Cardiac fibroblast (primary cell): ENCODE results near the gene PNMA1.
A peak's percentile ranks its signal among the peaks of the same experiment; 100 is the strongest.

Source experiments
- DNase-seq, 2 donors: peaks; one replicate each; pipeline versions ENCODE4 v3.0.0 to v3.0.0-alpha.2; 2010; ENCODE audit warnings: low read depth in 2 of 2
- H3K4me3 ChIP-seq, 2 donors: replicated peaks in 1 of 2; 1 replicate in 1 of 2; 2 replicates in 1 of 2; pipeline ENCODE4 v1.5.1; 2011; ENCODE audit warnings: low read depth in 2 of 2, low read length in 2 of 2, mild to moderate bottlenecking in 2 of 2, moderate library complexity in 1 of 2
- CTCF ChIP-seq: IDR thresholded peaks from one replicate; pipeline ENCODE4 v1.5.1; 2011; ENCODE audit warnings: low read depth, mild to moderate bottlenecking, low read length, inconsistent platforms

Gene PNMA1

GRCh38 chr14:73759714-73760597 is 45.8 kb upstream of the PNMA1 start:
- DNase-seq: peak; percentile 99
- TF ChIP-seq CTCF: no peak
- peak overlapping the region; percentile 41 to 82 for H3K4me3 ChIP-seq

- peak; percentile 67 to 81 for DNase-seq
- peak overlapping the region; percentile 78 to 82 for H3K4me3 ChIP-seq
- TF ChIP-seq CTCF: no peak
Measured at GRCh38 chr14:73759183-73759713, 45.1 kb upstream of the PNMA1 start.

- peak; percentile 63 to 68 for DNase-seq
- TF ChIP-seq CTCF: peak; percentile 69
- peak overlapping the region; percentile 78 to 82 for H3K4me3 ChIP-seq
Measured at GRCh38 chr14:73758392-73759182, 44.4 kb upstream of the PNMA1 start.

GRCh38 chr14:73757876-73758391 is 43.8 kb upstream of the PNMA1 start:
- no peak for TF ChIP-seq CTCF
- no peak for DNase-seq
- peak overlapping the region; percentile 78 to 82 for H3K4me3 ChIP-seq

GRCh38 chr14:73757381-73757780 is 43.2 kb upstream of the PNMA1 start:
- H3K4me3 ChIP-seq: peak overlapping the region; percentile 7 to 82
- TF ChIP-seq CTCF: no peak
- no peak for DNase-seq

- no peak for TF ChIP-seq CTCF
- no peak overlapping the region for H3K4me3 ChIP-seq
- DNase-seq: peak in 1 of 2 donors; percentile 39
Measured at GRCh38 chr14:73755434-73756014, 41.3 kb upstream of the PNMA1 start.
